Globus pallidus (tissue), 1 donor: ENCODE data around the gene F13A1.

Source experiments
- DNase-seq: peaks from one replicate; pipeline ENCODE4 v3.0.0-alpha.2; 2015; ENCODE audit warnings: low spot score

The F13A1 gene

GRCh38 chr6:6243846-6244245 is 76.6 kb downstream of the F13A1 start:
- DNase-seq, result no peak

GRCh38 chr6:6239598-6240581 is 80.6 kb downstream of the F13A1 start:
- DNase-seq, result no peak

GRCh38 chr6:6236730-6237469 is 83.6 kb downstream of the F13A1 start:
- no peak for DNase-seq

DNA sequence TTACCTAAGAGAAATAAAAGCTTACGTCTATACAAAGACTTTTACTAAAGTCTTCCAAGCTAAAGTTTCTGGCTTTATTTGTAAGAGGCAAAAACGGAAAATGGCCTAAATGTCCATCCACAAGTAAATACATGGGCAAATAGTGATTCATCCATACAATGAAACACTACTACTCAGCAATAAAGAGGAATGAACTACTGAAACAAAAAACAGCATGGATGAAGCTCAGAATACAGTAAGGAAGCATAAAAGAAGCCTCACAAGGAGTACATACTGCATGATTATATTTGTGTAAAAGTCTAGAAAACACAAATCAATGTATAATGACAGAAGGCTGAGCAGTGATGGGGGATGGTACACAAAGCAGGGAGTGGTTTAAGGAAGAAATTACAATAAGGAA is 84.7 kb downstream of the F13A1 start:
- DNase-seq, result no peak

- no peak for DNase-seq
Measured at GRCh38 chr6:6234963-6235362, 85.5 kb downstream of the F13A1 start.

DNA sequence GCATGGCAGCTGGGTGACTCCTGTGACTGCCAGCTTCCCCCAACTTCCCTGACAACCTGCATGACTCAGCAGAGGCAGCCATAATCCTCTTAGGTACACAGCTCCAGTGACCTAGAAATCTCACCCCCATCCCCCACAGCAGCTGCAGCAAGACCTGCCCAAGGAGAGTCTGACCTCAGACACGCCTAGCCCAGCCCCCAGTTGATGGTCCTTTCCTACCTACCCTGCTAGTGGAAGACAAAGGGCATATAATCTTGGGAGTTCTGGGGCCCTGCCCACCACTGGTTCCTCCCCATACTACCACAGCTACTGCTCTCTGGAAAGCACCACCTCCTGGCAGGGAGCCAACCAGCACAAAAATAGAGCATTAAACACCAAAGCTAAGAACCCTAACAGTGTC is 90.2 kb downstream of the F13A1 start:
- no peak for DNase-seq

- no peak for DNase-seq
Measured at GRCh38 chr6:6227896-6228295, 92.6 kb downstream of the F13A1 start.

- DNase-seq, result no peak
Measured at GRCh38 chr6:6225885-6226529, 94.5 kb downstream of the F13A1 start.

- DNase-seq, result no peak
Measured at GRCh38 chr6:6224933-6225486, 95.5 kb downstream of the F13A1 start.

- DNase-seq, result no peak
Measured at GRCh38 chr6:6221787-6222535, 98.5 kb downstream of the F13A1 start.

GRCh38 chr6:6220718-6221117 is 99.7 kb downstream of the F13A1 start:
- no peak for DNase-seq

DNA sequence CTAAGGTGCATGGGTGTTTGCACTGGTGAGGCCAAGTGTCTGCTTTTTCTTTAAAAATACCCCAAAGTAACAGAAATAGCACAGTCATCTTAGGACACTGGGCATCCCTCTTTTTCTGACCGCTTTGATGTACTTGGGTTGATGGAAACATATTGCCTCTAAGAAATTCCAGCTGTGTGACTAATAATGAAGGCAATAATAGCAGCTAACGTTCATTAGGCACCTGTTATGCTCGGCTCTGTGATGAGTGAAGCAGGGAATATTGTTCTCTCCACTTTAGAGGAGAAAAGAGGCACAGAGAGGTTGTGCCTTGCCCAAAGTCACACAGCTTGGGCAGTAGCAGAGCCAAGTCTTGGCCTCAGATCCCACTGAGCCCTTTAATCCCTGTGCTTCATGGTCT is 100.7 kb downstream of the F13A1 start:
- DNase-seq, result no peak

- no peak for DNase-seq
Measured at GRCh38 chr6:6218759-6219085, 101.7 kb downstream of the F13A1 start.

DNA sequence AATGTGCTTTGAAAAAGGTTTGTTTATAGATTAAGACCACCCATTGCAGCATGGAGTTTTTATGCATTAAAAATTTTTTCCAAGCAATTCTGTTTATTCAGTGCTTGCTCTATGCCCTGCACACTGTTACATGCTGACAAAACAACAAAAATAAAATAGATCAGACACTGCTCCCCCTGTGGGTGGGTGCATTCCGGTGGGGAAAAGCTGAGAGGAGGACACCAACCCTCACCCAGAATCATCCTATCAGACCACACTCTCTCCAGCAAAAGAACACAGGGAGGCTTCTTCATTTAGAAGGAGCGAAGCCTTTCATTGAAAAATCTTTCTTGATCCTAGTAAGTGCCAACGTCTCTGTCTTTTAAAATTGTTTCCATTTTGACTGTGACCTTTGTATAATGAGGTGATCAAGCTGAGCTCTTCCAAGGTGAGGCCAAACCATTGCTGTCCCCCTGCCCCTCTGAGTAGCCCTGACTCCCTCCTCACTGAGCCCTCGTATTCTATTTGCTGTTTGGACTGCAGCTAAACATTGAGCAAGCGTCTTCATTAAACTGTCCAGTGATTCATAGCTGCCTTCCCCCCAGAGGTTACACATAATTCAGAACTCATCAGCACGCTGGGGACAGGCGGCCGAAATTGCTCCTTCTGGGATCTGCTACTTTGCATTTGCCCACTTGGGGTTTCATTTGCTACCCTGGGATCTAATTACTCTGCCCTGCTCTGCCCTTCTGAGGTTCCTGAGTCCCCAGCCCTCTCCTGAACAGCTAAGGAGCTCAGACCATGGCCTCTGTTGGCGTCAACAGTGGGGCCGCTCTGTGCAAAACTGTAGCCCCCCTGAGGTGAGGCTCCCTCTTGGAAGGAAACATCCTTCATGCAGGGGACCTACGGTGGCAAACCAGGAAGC is 102.4 kb downstream of the F13A1 start:
- no peak for DNase-seq

- DNase-seq, result no peak
Measured at GRCh38 chr6:6210994-6211393, 109.5 kb downstream of the F13A1 start.

DNA sequence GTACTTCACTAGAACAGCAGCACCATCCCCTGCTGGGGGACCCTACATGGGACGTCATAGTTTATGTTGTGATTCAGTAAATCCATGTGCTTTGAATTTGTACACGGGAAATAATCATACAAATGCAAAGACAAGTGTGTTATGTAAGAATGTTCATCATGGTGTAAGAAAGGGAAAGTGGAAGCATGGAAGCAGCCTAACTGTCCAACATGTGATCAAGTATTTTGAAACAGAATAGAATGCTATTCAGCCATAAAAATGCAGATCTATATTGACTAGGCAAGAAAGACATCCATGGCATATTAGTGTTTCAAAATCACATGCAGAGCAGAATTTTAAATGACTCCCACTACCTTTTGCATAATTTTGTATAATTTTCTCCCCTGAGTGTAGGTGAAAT is 117.6 kb downstream of the F13A1 start:
- no peak for DNase-seq

GRCh38 chr6:6201200-6201599 is 119.3 kb downstream of the F13A1 start:
- no peak for DNase-seq

- no peak for DNase-seq
Measured at GRCh38 chr6:6199678-6200077, 120.8 kb downstream of the F13A1 start.

DNA sequence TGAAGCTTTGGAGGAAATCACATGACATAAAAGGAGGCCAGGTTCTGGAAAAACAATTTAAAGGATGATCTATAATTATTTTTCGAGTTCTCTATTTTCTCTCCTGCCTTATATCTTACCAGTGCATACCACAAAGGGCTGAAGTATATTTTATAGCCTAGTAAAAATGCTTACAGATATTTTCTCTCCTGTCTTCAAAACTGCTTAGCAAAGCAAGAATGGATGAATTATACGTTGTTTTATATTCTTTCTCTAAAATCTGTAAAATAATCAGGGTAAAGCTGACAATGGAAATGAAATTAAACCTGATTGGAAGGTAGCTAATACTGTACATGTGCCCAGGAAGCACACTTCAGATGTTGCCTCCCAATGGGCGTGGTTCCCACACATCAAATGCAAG is 123.7 kb downstream of the F13A1 start:
- DNase-seq, result no peak

DNA sequence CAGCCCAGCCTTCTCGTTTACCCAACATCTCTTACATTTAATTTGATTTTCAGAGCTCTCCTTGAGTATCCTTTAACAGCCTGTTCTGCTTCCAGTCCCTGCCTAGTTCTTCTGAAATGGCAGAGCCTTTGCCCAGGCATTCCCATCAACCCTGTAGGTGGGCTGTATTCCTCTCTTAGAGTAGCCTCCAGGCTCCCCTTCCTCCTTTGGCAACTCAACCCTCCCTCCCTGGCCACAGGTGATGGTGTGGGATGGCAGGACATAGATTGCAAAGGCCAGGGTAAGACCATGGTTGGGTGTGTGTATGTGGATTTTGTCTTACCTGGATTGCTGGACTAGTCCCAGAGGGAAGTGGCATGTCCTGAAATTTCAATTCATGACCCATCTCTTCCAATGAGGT is 125.4 kb downstream of the F13A1 start:
- DNase-seq, result no peak
